Measurements from ENCODE around the gene TIMM21.
A peak's percentile ranks its signal among the peaks of the same experiment; 100 is the strongest.

Gene TIMM21, protein sequence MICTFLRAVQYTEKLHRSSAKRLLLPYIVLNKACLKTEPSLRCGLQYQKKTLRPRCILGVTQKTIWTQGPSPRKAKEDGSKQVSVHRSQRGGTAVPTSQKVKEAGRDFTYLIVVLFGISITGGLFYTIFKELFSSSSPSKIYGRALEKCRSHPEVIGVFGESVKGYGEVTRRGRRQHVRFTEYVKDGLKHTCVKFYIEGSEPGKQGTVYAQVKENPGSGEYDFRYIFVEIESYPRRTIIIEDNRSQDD

DNA sequence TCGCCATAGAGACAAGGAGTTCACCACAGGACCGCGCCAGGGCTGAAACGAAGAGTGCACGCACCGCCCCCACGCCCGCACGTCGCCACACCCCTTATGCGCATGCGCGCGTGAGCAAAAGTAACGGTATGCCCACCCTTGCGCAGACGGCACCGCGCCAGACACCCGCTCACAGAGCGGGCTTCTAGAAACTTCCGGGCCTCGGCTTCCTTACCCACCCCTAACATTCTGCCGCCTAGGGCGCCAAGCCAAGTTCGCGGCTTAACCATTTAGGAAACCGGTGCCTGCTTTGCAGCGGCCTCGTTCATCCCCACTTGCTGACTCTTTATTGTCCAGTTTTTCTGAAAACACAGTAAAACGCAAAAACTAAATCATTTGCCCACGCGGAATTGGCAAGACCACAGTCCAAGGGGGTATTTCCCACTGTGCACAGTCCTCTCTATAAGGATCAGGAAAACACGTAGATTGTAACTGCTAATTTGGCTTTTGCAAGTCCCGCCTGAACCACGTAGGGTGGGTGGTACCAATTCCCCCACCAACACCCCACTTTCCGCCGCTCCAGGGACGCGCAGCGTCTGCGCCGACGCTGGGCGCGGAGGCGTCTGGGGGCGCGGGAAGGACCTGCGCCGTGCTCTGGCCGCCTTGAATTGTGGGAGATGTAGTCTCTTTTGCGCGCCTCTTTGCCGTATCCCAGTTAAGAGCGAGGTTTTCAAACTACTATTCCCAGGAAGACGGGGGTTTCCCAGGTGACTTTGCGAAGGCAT lies at the start of gene TIMM21, which contains the start of gene FBXO15:
Gene TIMM21, plus strand, starts transcription at position 745 of the 764 bp plus-strand sequence. CDS start 286 bp downstream, outside the sequence.
Gene FBXO15, minus strand, starts transcription at position 56 of the 764 bp plus-strand sequence. Its CDS starts 49 bp downstream, at position 7.
- peak; percentile 89 for DNase-seq

DNA sequence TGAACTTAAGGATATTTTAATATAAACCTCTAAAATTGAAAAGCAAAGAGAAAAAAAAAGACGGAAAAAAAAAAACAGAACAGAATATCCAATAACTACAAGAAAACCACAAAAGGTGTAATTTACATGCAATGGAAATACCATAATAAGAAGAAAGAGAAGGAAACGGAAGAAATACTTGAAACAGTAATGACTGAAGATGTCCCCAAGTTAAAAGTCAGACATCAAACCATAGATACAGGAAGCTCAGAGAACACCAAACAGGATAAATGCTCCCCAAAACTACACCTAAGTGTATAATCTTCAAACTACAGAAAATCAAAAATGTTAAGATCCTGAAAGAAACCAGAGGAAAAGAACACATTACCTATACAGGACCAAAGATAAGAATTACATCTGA lies 39.9 kb upstream of the TIMM21 start:
- DNase-seq, result no peak

DNA sequence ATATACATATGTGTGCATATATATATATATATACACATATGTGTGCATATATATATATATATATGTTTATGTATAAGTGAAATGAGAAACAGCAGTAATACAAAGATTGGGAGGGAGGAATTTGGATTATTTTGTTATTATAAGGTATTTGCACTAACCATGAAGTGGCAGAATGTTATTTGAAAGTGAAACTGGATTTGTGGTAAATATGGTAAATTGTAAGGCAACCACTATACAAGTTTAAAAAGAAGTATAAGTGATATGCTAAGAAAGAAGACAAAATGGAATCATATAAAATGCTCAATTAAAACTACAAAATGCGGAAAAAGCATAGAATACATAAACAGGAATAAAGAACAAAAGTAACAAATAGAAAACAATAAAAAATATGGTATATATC lies 38.2 kb upstream of the TIMM21 start:
- no peak for DNase-seq

DNA sequence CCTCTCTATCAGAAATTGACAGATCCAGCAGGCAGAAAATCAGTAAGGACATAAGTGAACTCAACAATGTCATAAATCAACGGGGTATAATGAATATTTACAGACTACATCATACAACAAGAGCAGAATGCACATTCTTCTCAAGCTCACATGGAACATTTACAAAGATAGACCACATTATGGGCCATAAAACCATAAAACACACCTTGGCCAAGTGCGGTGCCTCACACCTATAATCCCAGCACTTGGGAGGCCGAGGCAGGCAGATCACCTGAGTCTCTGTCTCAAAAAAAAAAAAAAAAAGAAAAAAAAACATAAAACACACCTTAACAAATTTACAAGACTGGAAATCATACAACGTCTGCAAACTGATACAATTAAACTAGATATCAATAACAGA lies 37.3 kb upstream of the TIMM21 start:
- DNase-seq, result no peak

DNA sequence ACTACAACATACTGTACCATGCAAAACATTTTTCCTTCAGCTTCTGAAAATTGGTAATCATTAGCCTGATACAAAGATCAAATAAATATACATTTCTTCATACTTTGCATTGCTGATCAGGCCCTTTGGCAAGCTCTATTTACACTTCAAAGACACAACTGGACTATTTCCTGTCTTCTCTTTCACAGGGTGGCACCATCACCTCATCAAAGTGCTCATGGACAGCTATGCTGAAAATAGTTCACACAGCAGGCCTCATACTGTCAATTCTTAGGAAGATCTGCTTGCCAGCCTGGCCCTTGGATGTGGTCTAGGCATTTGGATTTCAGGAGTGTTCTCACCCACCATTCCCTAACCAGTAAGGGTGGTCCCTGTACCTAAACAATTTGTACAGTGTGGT lies 34.6 kb upstream of the TIMM21 start:
- no peak for DNase-seq

DNA sequence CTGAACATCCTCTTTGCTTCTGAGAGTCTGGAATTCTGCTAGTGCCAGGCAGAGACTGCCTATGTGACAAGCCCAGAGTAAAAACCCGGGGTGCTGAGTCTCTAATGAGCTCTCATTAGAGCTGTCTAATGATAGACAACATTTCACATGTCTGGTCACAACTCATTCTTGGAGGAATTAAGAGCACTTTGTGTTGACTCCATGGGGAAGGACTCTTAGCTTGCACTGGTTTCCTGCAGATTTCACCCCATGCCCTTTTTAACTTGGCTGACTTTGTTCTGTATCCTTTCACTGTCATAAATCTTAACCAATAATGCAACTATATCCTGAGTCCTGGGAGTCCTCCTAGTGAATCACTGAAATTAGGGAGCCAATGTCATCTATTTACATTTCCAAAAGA lies 34.2 kb upstream of the TIMM21 start:
- no peak for DNase-seq

DNA sequence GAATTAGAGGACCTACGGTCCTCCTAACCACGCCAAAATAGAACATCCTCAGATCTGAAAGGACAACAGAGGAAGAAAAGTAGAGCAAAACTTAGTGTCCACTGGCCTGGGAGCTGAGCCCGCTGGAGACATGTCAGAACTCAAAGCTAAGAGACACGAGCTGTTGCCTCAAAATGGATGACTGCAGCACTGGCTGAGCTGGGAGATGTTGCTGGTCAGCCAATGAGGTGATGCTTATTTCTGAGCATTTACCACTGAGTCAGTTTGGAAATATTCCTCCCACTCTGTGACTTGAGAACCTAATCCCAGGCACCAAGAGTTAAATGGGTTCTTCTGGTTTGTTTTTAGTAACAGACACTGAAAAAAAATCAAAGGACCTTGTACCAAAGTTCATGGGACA lies 33.3 kb upstream of the TIMM21 start:
- no peak for DNase-seq

DNA sequence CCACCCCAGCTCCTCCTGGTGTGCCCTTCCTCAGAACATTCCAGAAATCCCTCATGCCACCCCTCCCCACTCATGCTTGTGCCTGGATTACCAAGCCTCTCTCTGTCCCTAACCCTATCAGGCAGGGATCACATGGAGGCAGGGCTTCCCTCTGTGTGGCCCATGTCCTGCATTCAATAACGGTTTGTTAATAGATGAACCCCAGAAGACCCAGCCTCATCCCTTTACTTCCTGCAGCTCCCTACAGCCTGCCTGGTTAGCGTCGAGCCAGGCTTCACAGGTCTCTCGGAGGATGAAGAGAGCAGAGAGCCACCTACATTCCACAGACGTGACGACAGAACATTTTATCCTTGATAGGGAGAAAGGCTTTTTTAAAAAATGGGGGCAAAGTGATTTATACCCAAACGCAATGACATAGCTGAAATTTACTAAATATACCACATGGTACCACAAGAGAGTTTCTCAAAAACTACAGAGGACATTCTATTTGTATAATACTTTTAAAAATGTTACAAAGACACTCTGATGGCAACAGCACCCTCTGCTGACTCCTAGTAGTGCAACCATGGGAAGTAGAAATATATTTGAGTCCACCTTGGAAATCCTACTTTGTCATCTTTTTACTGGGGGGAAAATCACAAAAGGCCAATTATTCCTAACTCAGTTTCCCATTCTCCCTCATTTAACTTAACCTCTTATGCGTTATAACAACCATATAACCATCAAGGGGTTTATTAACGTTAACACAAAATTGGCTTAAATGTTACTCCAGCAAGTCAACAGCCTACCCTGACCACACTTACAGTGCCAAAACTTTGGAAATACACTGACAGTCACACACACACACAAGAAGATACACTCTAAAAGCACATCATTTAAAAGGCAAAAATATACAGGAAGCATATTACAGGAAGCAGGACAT lies 31.4 kb upstream of the TIMM21 start:
- peak; percentile 48 for DNase-seq

DNA sequence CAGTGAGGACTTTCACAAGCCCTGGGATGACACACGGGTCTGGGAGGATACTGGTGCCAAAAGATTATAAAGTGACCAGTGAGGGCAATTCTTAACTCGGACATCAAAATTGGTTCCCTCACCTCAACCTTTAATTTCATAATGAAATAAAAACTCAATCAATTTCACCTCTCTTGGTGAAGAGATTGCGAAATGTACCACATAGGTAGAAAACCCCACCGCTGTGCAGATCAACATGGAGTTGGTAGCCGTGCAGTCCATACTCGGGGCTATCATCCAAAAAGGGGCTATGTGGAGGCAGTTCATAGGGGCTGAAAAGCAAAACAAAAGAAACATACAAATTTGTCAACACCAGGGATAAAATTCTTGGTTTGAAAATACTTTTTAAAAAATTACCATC lies 25.1 kb upstream of the TIMM21 start:
- DNase-seq, result no peak

DNA sequence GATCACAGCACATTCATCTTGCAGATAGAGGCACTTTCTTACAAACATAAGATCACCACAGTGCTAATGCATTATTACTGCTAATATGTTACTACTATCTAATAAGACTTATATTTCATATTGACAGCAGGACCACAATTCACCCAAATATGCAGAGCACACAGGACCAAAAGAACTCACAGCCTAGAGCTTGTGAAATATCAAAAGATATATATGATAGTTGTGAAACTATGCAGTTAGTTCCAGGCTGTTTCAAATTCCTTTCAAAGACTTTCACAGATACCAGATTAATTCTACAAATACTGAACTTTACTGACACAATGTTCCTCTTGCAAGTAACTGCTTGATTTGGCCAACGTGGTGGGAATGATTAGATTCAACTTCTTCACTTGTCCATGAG lies 23.7 kb upstream of the TIMM21 start:
- DNase-seq, result no peak

DNA sequence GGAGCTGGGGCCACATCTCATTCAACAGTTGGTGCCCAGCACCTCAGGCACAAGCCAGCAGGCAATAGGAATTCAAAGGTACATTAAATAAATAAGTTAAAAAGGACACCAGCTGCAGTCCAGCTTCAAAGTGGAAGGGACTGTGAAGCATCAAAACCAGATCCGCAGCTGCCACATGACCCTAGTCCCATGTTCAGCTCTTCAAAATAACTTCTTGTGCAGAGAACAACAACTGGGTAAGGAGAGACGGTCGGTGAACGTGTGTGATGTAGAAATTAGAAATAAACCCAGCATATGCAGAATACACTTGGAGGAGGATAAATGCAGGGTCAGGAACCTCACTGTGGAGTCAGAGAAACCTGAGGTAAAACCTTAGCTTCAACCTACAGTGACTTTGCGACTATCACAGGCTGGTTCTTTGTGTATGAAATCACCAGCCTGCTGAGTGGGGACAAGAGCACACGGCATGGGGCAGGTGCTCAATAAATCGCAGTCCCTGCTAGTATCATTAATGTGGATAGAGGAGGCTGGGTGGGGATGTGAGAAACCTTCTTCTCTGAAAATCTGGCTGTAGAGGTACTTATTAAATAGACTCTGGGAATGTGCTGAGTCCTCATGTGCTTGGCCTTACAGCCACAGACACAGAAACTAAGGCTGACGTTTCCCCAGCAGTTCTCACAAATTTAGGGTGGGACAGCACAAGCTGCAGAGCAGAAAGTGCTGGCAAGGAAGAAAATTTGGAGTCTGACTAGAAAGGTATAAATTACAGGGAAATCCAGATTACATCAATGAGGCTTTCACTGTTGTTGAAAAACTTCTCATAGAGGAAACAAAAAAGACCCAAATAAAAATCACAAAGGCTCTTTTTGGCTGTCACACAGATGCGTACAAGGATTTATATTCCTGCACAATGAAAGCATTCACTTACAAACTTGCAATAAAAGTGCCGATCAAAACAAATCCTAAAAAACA lies 21.4 kb upstream of the TIMM21 start:
- no peak for DNase-seq

DNA sequence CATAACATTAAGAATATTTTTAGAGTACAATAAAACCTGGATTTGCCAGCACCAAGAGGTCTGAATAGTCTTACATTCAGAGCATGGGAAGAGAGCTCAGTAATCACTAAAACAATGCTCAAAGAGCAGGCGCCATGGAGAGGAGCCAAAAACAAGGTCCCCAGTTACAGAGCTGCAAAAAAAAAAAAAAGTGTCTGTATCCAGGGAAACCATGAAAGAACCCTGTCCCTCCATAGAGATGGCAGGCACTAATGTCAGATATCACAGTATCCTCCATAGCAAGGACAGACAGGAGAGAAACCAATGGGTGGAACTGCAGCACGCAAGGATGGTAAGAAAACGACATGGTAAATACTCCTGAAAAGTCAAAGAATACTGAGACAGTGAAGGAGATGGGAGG lies 20.2 kb upstream of the TIMM21 start:
- no peak for DNase-seq

DNA sequence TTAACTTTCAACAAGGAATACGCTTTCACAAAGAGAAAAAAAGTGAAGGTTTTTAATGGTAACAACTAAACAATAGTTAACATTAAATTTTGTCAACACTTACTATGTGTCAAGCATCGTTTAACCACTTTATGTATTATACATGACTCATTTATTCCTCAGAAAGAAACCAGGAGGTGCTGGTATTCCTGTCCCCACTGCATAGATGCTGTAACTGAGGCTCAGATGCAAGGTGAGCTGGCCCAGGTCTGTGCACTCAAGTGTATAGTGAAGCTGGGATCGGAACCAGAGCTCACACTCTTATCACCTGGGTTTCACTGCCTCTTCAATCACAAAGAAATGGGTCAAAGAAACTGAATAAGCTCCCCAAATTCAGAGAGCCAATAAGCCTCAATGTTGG lies 17.2 kb upstream of the TIMM21 start:
- DNase-seq, result no peak

DNA sequence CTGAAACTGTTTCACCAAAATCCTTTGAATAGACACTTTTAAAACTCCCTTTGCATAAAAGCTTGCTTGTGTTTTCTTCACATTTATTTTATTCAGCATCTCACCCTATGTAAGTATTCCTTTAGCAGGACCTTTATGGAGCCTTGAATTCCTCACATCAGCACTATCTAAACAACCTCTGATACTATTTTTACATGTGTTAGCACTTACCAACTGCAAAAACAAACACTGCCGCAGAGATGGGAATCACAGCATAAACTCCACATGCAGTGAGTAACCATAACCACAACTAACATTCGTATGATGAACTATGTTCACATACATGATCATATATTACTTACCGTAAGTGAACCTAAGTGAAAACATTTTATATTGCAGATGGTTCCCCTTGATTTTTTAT lies 16.1 kb upstream of the TIMM21 start:
- DNase-seq, result no peak

DNA sequence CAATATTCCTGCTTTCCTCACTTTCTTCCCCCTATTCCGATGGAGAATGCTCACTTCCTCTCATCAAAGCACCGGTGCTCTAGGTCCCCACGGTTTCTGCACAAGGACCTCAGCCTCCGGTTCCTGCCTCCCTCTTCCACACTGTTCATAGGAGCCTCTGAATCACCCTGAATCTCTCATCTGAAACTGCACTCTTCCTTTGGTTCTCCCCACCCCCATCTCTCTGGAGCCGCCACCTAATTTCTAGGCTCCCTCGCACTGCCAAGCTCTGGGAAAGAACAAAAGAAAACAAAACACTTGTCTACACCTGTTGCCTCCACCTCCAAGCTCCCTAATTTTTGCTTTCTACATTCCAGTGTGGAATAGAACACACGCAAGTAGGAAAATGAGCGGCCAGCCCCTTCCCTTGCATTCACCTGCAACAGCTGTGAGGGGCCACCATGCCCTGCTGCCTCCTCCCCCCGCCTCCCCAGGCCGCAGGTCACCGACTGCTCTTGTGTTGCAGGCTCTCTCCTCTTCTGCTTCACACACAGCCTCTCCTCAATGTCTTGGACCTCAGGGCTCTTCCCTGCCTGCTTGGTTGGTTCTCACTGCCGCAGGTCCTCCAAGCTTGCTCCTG lies 10.3 kb upstream of the TIMM21 start:
- DNase-seq, result no peak

DNA sequence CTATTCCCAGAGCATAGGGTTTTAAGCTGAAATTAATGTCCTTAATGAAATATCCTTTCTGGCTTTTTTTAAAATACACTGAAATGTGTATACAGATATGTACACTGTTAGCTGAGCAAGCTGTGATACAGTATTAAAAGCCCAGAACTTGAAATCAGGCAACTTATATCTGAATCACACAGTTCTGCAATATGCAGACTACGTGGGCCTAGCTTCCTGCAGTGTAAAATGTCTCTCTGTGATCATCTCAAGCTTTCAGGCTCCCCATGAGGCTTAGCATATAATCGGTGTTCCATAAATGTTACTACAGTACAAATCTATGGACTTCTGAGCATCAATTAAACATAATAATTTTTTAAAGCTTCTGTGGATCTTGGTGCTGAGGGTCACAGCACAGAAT lies 8.9 kb upstream of the TIMM21 start:
- no peak for DNase-seq

DNA sequence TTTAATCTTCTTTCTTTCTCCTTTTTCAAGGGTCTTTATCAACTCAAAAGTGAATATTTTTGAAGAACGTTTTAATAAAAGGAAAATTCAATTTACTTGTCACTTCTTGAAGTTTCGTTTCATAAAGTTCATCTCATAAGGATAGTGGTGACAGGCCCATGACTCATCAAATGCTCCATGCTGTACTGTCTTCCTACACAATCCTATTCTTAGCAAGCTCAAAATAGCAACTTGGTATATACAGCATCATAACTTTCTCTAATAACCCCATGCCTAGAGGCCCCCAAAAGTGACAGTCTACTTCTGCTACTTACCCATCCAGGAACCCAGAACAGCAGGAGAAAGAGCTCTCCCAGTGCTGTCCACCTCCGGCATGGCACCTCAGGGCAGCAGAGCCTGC lies 8.4 kb upstream of the TIMM21 start:
- no peak for DNase-seq

DNA sequence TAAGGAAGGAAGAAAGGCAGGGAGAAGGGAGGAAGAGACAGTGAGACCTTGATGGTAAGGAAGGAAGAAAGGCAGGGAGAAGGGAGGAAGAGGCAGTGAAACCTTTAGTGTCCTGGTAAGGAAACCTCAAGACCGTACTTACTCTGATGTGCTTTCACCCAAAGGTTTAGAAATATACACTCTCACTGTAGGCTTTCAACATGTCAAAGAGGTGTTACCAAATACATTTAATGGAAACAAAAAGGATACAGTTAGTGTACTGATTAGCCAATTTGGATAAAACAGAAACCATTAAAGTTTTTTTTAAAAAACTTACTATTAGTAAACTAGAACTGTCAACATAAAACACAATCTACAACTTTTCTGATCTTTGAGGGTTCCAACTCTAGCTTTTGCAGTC lies 7.7 kb upstream of the TIMM21 start:
- DNase-seq, result no peak

DNA sequence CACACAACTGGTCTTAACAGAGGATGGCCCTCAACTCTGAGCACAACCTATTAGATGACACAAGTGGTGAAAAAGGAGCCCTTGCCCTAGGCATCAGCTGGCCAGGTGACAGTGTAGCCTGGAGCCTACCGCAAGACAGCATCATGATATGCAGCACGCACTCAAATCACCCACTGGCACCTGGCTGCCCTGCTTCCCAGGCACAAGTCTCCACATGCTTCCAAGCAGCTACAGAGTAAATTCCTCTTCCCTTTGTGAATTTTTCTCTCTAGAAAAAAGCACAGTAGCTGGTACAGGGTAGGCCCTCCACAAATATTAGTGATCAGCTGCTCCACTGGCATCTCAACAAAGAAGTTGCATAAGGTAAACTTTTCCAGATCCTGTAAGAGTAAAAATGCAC lies 6.7 kb upstream of the TIMM21 start:
- no peak for DNase-seq

DNA sequence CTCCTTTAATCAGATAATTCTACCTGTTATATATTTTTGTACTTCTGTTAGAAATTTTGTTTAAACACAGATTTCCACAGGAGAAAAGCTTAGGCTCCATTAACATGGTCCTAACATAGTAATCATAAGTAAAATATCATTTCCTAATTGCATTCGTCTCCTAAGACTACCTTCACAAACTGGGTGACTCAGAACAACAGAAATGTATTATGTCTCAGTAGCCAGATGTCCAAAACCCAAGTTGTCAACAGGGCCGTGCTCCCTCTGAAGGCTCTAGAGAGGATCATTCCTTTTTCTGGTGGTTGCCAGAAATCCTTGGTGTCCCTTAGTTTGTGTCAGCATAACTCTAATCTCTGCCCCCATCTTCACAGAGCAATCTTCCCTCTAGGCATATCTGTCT lies 6.1 kb upstream of the TIMM21 start:
- no peak for DNase-seq

DNA sequence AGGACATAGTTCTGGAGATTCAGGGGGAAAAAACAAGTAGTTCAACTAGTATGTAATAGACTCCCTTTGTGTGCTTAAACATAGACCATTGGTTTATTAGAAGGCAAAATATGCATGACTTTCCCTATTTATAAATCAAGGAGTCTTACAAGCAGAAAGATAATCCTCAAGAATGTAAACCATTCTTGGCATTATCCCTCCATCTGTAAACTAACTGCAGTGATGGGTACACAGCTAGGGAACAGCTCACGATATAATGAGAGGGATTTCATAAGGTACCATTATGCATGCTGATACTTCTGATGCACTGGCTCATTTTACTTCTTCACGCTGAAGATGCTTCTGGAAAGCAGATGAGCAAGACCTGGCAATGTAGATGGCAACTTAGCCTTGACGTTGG lies 1.6 kb upstream of the TIMM21 start:
- DNase-seq, result no peak

DNA sequence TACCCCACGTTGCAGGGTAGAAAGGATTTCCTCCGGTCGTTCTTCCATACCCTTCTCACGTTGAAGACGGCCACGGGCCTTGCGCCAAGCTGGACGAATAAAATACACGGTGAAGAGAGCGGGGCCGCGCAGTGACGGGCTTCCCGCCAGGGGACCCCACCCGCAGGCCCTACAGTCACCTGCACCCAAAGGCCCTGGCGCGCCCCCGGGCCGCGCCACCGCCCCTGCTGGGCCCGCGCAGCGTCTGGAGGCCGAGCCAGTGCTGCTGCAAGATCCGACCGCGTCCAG lies 888 bp upstream of the TIMM21 start:
- no peak for DNase-seq
